ENCODE data around the gene HOXA3. TPM values are rescaled to one million over a fixed set of nuclear protein-coding genes. Genes with fewer than 3 reads are reported as not detected.

HOXA3 gene
- total and polyA plus RNA-seq, 8 donors, result 0.87 to 42.6 (median 5.0) TPM

- H3K27ac ChIP-seq, result peak overlapping the region; percentile 35 to 99 (median 88)
- peak overlapping the region in 3 of 4 donors; percentile 48 to 64 (median 55) for H3K4me3 ChIP-seq
- intact Hi-C loops (cut with DNase I; ENCODE audit: low total_unique reads), result no loop called here
- H3K4me1 ChIP-seq, result peaks cover 14 to 50% (median 32%) of the 10 kb centered on the region in 4 donors
- TF ChIP-seq POLR2A (IDR thresholded peaks at IDR 0.05) (no peak), POLR2AphosphoS5 (IDR thresholded peaks at IDR 0.05) (no peak), CTCF (IDR thresholded peaks at IDR 0.05) (no peak), EP300 (IDR thresholded peaks at IDR 0.05) (no peak)
- H3K9me3 ChIP-seq, result peaks cover 0 to 26% (median 0%) of the 10 kb centered on the region in 4 donors
- 44 to 69% (median 64%) methylated on average over 5 of the region's 5 CpGs for WGBS, 5 donors
- peaks cover 0 to 5% (median 0%) of the 10 kb centered on the region in 4 donors for H3K36me3 ChIP-seq
- DNase-seq, result no peak
- peaks cover 5 to 100% (median 88%) of the 10 kb centered on the region in 3 donors for H3K27me3 ChIP-seq
Observed at GRCh38 chr7:27146491-27147198, 5.7 kb downstream of the HOXA3 start.

- WGBS, 5 donors, result 42 to 72% (median 53%) methylated on average over 11 of the region's 11 CpGs
- intact Hi-C loops (cut with DNase I; ENCODE audit: low total_unique reads), result no loop called here
- peaks cover 0 to 26% (median 0%) of the 10 kb centered on the region in 4 donors for H3K9me3 ChIP-seq
- peaks cover 5 to 95% (median 81%) of the 10 kb centered on the region in 3 donors for H3K27me3 ChIP-seq
- peak overlapping the region; percentile 10 to 64 (median 54) for H3K4me3 ChIP-seq
- TF ChIP-seq POLR2AphosphoS5 (IDR thresholded peaks at IDR 0.05) (no peak), CTCF (IDR thresholded peaks at IDR 0.05) (no peak)
- DNase-seq, result no peak
- peaks cover 0 to 5% (median 0%) of the 10 kb centered on the region in 4 donors for H3K36me3 ChIP-seq
- H3K4me1 ChIP-seq, result peaks cover 8 to 43% (median 28%) of the 10 kb centered on the region in 4 donors
- H3K27ac ChIP-seq, result peak overlapping the region; percentile 41 to 99 (median 88)
Observed at GRCh38 chr7:27145914-27146412, 6.4 kb downstream of the HOXA3 start.

GRCh38 chr7:27145165-27145913 lies 7.0 kb downstream of the HOXA3 start:
- no peak for TF ChIP-seq EP300 (IDR thresholded peaks at IDR 0.05)
- TF ChIP-seq CTCF (IDR thresholded peaks at IDR 0.05), result no peak
- no peak for TF ChIP-seq POLR2AphosphoS5 (IDR thresholded peaks at IDR 0.05)
- no peak for TF ChIP-seq POLR2A (IDR thresholded peaks at IDR 0.05)
- Histone ChIP-seq H3K27me3 (peaks cover 3 to 94% (median 79%) of the 10 kb centered on the region in 3 donors), H3K9me3 (peaks cover 0 to 26% (median 0%) of the 10 kb centered on the region in 4 donors), H3K4me3 (peak overlapping the region; percentile 10 to 64 (median 54)), H3K4me1 (peaks cover 7 to 36% (median 22%) of the 10 kb centered on the region in 4 donors), H3K36me3 (peaks cover 0 to 5% (median 0%) of the 10 kb centered on the region in 4 donors), H3K27ac (peak overlapping the region; percentile 41 to 99 (median 88))
- intact Hi-C loops (cut with DNase I; ENCODE audit: low total_unique reads), result no loop called here
- no peak for DNase-seq
- WGBS, 5 donors, result 45 to 65% (median 50%) methylated on average over 46 to 47 of the region's 47 CpGs

- intact Hi-C loops (cut with DNase I; ENCODE audit: low total_unique reads), result no loop called here
- Histone ChIP-seq H3K9me3 (peaks cover 0 to 26% (median 0%) of the 10 kb centered on the region in 4 donors), H3K4me3 (peak overlapping the region; percentile 10 to 64 (median 54)), H3K27me3 (peaks cover 0 to 94% (median 77%) of the 10 kb centered on the region in 3 donors), H3K36me3 (peaks cover 0 to 5% (median 0%) of the 10 kb centered on the region in 4 donors), H3K4me1 (peaks cover 7 to 35% (median 20%) of the 10 kb centered on the region in 4 donors), H3K27ac (peak overlapping the region; percentile 23 to 99 (median 88))
- TF ChIP-seq POLR2A (IDR thresholded peaks at IDR 0.05) (no peak), POLR2AphosphoS5 (IDR thresholded peaks at IDR 0.05) (no peak), CTCF (IDR thresholded peaks at IDR 0.05) (no peak), EP300 (IDR thresholded peaks at IDR 0.05) (no peak)
- DNase-seq, result no peak
- 21 to 45% (median 29%) methylated on average over 12 to 31 of the region's 31 CpGs for WGBS, 5 donors
Observed at GRCh38 chr7:27144781-27145164, 7.6 kb downstream of the HOXA3 start.
